ENCODE results near the gene PATJ. TPM values are rescaled to one million over a fixed set of nuclear protein-coding genes. Genes with fewer than 3 reads are reported as not detected.

Gene PATJ
- total RNA-seq, 4 donors from 2014 or later, result 25.7 to 37.4 (median 31.8) TPM

GRCh38 chr1:61953790-61954150, 211.5 kb downstream of the PATJ start:
- no peak overlapping the region for H3K4me3 ChIP-seq
- no peaks in the 10 kb centered on the region for H3K36me3 ChIP-seq
- H3K27me3 ChIP-seq, result no peaks in the 10 kb centered on the region
- H3K27ac ChIP-seq (replicated peaks in 1 of 4), result no peak overlapping the region
- WGBS, result 96% methylated on average over 3 of the region's 3 CpGs
- H3K4me1 ChIP-seq, result peaks cover 0 to 16% (median 14%) of the 10 kb centered on the region in 4 donors
- TF ChIP-seq POLR2AphosphoS5 (IDR thresholded peaks at IDR 0.05) (no peak), EP300 (IDR thresholded peaks at IDR 0.05) (no peak), POLR2A (IDR thresholded peaks at IDR 0.05; ENCODE audit: low read depth) (no peak), CTCF (IDR thresholded peaks at IDR 0.05) (no peak)
- H3K9me3 ChIP-seq, result no peaks in the 10 kb centered on the region
- intact Hi-C loops (cut with DNase I), result no loop called here
- no peak for DNase-seq (ENCODE audit: extremely low spot score)

- Histone ChIP-seq H3K36me3 (no peaks in the 10 kb centered on the region), H3K4me1 (peaks cover 0 to 16% (median 14%) of the 10 kb centered on the region in 4 donors), H3K27ac (replicated peaks in 1 of 4) (no peak overlapping the region), H3K27me3 (no peaks in the 10 kb centered on the region), H3K4me3 (no peak overlapping the region), H3K9me3 (no peaks in the 10 kb centered on the region)
- TF ChIP-seq POLR2A (IDR thresholded peaks at IDR 0.05; ENCODE audit: low read depth), result no peak
- TF ChIP-seq EP300 (IDR thresholded peaks at IDR 0.05), result no peak
- no peak for TF ChIP-seq POLR2AphosphoS5 (IDR thresholded peaks at IDR 0.05)
- no peak for TF ChIP-seq CTCF (IDR thresholded peaks at IDR 0.05)
- intact Hi-C loops (cut with DNase I), result no loop called here
- WGBS, result 87% methylated on average over 1 of the region's 1 CpG
- DNase-seq (ENCODE audit: extremely low spot score), result no peak
Observed at GRCh38 chr1:61955261-61955660, 213.0 kb downstream of the PATJ start.

GRCh38 chr1:61956016-61956645, 213.9 kb downstream of the PATJ start:
- H3K36me3 ChIP-seq, result no peaks in the 10 kb centered on the region
- 84% methylated on average over 6 of the region's 6 CpGs for WGBS
- no peak for TF ChIP-seq CTCF (IDR thresholded peaks at IDR 0.05)
- TF ChIP-seq POLR2AphosphoS5 (IDR thresholded peaks at IDR 0.05), result no peak
- no peak for TF ChIP-seq POLR2A (IDR thresholded peaks at IDR 0.05; ENCODE audit: low read depth)
- TF ChIP-seq EP300 (IDR thresholded peaks at IDR 0.05), result no peak
- intact Hi-C loops (cut with DNase I), result no loop called here
- no peak for DNase-seq (ENCODE audit: extremely low spot score)
- no peak overlapping the region for H3K4me3 ChIP-seq
- no peaks in the 10 kb centered on the region for H3K9me3 ChIP-seq
- H3K4me1 ChIP-seq, result peaks cover 0 to 16% (median 14%) of the 10 kb centered on the region in 4 donors
- H3K27me3 ChIP-seq, result no peaks in the 10 kb centered on the region
- H3K27ac ChIP-seq (replicated peaks in 1 of 4), result no peak overlapping the region

GRCh38 chr1:61956784-61957183, 214.5 kb downstream of the PATJ start:
- Histone ChIP-seq H3K4me3 (no peak overlapping the region), H3K27me3 (no peaks in the 10 kb centered on the region), H3K9me3 (no peaks in the 10 kb centered on the region), H3K27ac (replicated peaks in 1 of 4) (no peak overlapping the region), H3K4me1 (peaks cover 0 to 11% (median 7%) of the 10 kb centered on the region in 4 donors), H3K36me3 (no peaks in the 10 kb centered on the region)
- TF ChIP-seq EP300 (IDR thresholded peaks at IDR 0.05) (no peak), CTCF (IDR thresholded peaks at IDR 0.05) (no peak), POLR2AphosphoS5 (IDR thresholded peaks at IDR 0.05) (no peak), POLR2A (IDR thresholded peaks at IDR 0.05; ENCODE audit: low read depth) (no peak)
- intact Hi-C loops (cut with DNase I), result no loop called here
- DNase-seq (ENCODE audit: extremely low spot score), result no peak
- WGBS, result 90% methylated on average over 2 of the region's 2 CpGs

- intact Hi-C loops (cut with DNase I), result no loop called here
- no peaks in the 10 kb centered on the region for H3K4me1 ChIP-seq
- no peaks in the 10 kb centered on the region for H3K36me3 ChIP-seq
- no peak overlapping the region for H3K27ac ChIP-seq (replicated peaks in 1 of 4)
- H3K9me3 ChIP-seq, result no peaks in the 10 kb centered on the region
- H3K27me3 ChIP-seq, result no peaks in the 10 kb centered on the region
- no peak overlapping the region for H3K4me3 ChIP-seq
- TF ChIP-seq POLR2A (IDR thresholded peaks at IDR 0.05; ENCODE audit: low read depth) (no peak), CTCF (IDR thresholded peaks at IDR 0.05) (no peak), POLR2AphosphoS5 (IDR thresholded peaks at IDR 0.05) (no peak), EP300 (IDR thresholded peaks at IDR 0.05) (no peak)
- no peak for DNase-seq (ENCODE audit: extremely low spot score)
- WGBS, result 95% methylated on average over 3 of the region's 3 CpGs
Observed at GRCh38 chr1:61961009-61961408, 218.7 kb downstream of the PATJ start.

Measured in esophagus muscularis mucosa (tissue), 4 donors.